Upper lobe of right lung (tissue), 1 donor: ENCODE data around the gene BACH1. TPM values are rescaled to one million over a fixed set of nuclear protein-coding genes. Genes with fewer than 3 reads are reported as not detected.
A peak's percentile ranks its signal among the peaks of the same experiment; 100 is the strongest.

Source experiments
- ATAC-seq: fragments of 200-7000 bp; cut with Tn5 transposase; one replicate; pipeline ENCODE4 v1.9.1; 2020; ENCODE audit warnings: mild to moderate bottlenecking, moderate library complexity
- DNase-seq: peaks from one replicate; pipeline ENCODE4 v3.0.0-alpha.2; 2020
- H3K27ac ChIP-seq: fragments of 200-600 bp; one replicate; pipeline ENCODE4 v1.8.0; 2022
- H3K27me3 ChIP-seq: fragments of 200-600 bp; one replicate; pipeline ENCODE4 v1.8.0; 2022; ENCODE audit warnings: mild to moderate bottlenecking
- H3K36me3 ChIP-seq: fragments of 200-600 bp; one replicate; pipeline ENCODE4 v1.8.0; 2022
- H3K4me1 ChIP-seq: fragments of 200-600 bp; one replicate; pipeline ENCODE4 v1.8.0; 2022
- H3K4me3 ChIP-seq: fragments of 200-600 bp; one replicate; pipeline ENCODE4 v1.8.0; 2022; ENCODE audit warnings: mild to moderate bottlenecking
- H3K9me3 ChIP-seq: fragments of 200-600 bp; one replicate; pipeline ENCODE4 v1.8.0; 2022
- CTCF ChIP-seq: fragments of 200-600 bp; IDR thresholded peaks from one replicate; pipeline ENCODE4 v1.8.0; 2022; ENCODE audit warnings: antibody characterized with exemption
- intact Hi-C: fragments of 100-400 bp; cut with DNase I; formaldehyde crosslinking; loops from one replicate; pipeline ENCODE4 v1.11.0; 2022
- total RNA-seq: library from RNA; stranded (reverse); fragmentation: NEBNext Ultra II Directional; extraction: Animal tissue kit (Norgen Biotek cat#: 25700); gene quantifications from one replicate; pipeline ENCODE4 v1.2.1, GENCODE V29; 2021
- donor health status: DM: no; HTN: yes; CAD: no; lungs with severe emphysema.

BACH1 gene
- total RNA-seq, 1 donor from 2014 or later, result 125 TPM

- H3K4me3 ChIP-seq, result no peak overlapping the region
- TF ChIP-seq CTCF, result no peak
- no peak overlapping the region for H3K27ac ChIP-seq
- H3K36me3 ChIP-seq, result peaks cover 72% of the 10 kb centered on the region
- H3K27me3 ChIP-seq, result no peaks in the 10 kb centered on the region
- H3K9me3 ChIP-seq, result no peaks in the 10 kb centered on the region
- ATAC-seq, result no peak
- no peak for DNase-seq
- peaks cover 11% of the 10 kb centered on the region for H3K4me1 ChIP-seq
- intact Hi-C loops, result no loop called here
Measured at GRCh38 chr21:29329406-29329805, 30.7 kb downstream of the BACH1 start.

DNA sequence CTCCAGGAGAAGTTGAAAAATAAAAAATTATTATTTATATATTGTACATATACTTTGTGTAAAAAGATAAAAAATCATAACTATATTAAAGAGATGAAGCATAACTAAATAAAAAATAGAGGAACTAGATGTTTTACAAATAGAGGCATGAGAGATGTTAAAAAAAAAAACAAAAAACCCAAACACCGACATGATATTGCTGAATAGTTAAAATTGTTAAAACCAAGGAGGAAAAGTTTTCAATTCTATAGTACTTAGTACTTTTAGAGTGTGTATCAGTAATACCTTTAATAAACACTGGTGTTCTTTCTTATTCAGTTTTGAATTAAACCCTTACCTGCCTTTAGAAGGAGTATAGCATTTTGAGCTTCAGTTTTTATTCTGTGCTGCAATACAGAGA lies 32.1 kb downstream of the BACH1 start:
- TF ChIP-seq CTCF, result no peak
- Histone ChIP-seq H3K36me3 (peaks cover 73% of the 10 kb centered on the region), H3K4me3 (no peak overlapping the region), H3K27ac (no peak overlapping the region), H3K4me1 (peaks cover 11% of the 10 kb centered on the region), H3K9me3 (no peaks in the 10 kb centered on the region), H3K27me3 (no peaks in the 10 kb centered on the region)
- DNase-seq (no peak), ATAC-seq (no peak)
- intact Hi-C loops, result no loop called here

GRCh38 chr21:29332461-29333362 lies 34.0 kb downstream of the BACH1 start:
- intact Hi-C loops, result no loop called here
- H3K4me3 ChIP-seq, result no peak overlapping the region
- peaks cover 54% of the 10 kb centered on the region for H3K36me3 ChIP-seq
- DNase-seq (no peak), ATAC-seq (no peak)
- H3K27me3 ChIP-seq, result no peaks in the 10 kb centered on the region
- no peak overlapping the region for H3K27ac ChIP-seq
- H3K9me3 ChIP-seq, result no peaks in the 10 kb centered on the region
- TF ChIP-seq CTCF, result no peak
- peaks cover 15% of the 10 kb centered on the region for H3K4me1 ChIP-seq

DNA sequence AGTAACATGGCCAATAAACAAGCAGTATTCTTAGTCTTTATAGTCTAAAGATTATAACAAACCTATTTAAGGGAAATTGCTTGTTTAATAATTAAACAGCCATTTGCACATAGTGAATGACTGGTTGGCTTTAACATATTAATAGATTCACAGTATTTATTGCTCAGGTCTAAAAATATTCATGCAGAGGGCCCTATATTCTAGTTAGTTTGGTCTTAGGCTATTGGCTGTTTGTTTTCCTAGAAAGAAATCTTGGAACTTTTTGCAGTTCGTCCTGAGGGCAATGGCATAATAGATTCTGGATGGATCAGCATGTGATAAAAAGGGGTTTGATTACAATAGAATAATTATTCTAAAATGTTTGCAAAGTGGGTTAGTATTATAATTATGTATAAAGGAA lies 34.7 kb downstream of the BACH1 start:
- Histone ChIP-seq H3K36me3 (peaks cover 50% of the 10 kb centered on the region), H3K4me3 (no peak overlapping the region), H3K27ac (no peak overlapping the region), H3K4me1 (peaks cover 15% of the 10 kb centered on the region), H3K9me3 (no peaks in the 10 kb centered on the region), H3K27me3 (no peaks in the 10 kb centered on the region)
- intact Hi-C loops, result no loop called here
- no peak for TF ChIP-seq CTCF
- DNase-seq (no peak), ATAC-seq (no peak)

DNA sequence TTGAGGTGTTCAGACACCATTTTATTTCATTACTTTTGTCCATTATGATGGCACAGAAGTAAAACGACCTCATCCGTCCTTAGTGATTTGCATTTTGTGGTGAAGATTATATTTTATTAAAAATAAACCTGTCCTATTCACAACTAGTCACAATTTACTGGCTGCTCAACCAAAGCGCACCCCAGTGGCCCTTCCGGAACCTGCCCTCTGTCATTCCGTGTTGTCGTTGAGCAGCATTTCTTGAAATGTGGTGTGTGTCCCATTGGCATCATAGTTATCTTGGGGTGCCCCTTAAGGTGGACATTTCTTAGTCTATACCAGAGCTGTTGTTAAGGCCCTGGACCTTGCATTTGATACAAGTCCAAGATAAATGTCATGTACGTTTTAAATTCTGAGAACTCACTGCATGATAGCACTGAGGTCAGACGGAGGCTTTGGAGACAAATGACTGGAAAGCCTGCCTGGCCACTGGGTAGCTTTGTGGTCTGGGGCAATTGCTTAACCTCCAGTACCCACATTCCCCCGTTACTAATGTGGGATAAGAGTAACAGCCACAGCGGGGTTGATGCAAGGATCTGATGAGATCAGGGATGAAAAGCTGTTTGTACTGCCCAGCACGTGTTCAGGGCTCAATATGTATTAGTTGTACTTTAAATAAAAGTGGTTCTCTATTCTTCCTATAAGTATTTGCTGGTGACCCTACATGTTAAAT lies 36.2 kb downstream of the BACH1 start:
- H3K4me3 ChIP-seq, result no peak overlapping the region
- H3K27me3 ChIP-seq, result no peaks in the 10 kb centered on the region
- ATAC-seq (peak; percentile 87), DNase-seq (no peak)
- no peaks in the 10 kb centered on the region for H3K9me3 ChIP-seq
- no peak for TF ChIP-seq CTCF
- peaks cover 35% of the 10 kb centered on the region for H3K36me3 ChIP-seq
- intact Hi-C loops, result no loop called here
- no peak overlapping the region for H3K27ac ChIP-seq
- H3K4me1 ChIP-seq, result peaks cover 16% of the 10 kb centered on the region
